Panc1 (cell line): ENCODE measurements around the gene VSTM2L.

ENCODE experiments used
- CTCF ChIP-seq: fragments of 450-650 bp; IDR thresholded peaks from 2 replicates; pipeline ENCODE4 v1.5.1; 2017; ENCODE audit warnings: mild to moderate bottlenecking
- POLR2AphosphoS5 ChIP-seq: IDR thresholded peaks from 2 replicates; pipeline ENCODE4 v1.6.1; 2012; ENCODE audit warnings: mild to moderate bottlenecking, low read depth, low read length, moderate library complexity
- REST ChIP-seq, 2 experiments: IDR thresholded peaks; 2 replicates each; pipeline ENCODE4 v1.6.1; 2011 to 2012; ENCODE audit warnings: low read depth in 2 of 2, control low read depth in 1 of 2, low read length in 1 of 2, mild to moderate bottlenecking in 1 of 2, moderate library complexity in 1 of 2; ENCODE audit not compliant: insufficient read depth in 1 of 2
- SIN3A ChIP-seq: IDR thresholded peaks from 2 replicates; pipeline ENCODE4 v1.6.1; 2012; ENCODE audit warnings: low read depth, mild to moderate bottlenecking, low read length, moderate library complexity, borderline replicate concordance; ENCODE audit not compliant: insufficient read depth
- TCF7L2 ChIP-seq: IDR thresholded peaks from 2 replicates; pipeline ENCODE4 v1.6.1; 2011; ENCODE audit warnings: mild to moderate bottlenecking, low read depth, low read length, inconsistent platforms

GRCh38 chr20:37955511-37955910, 52.6 kb downstream of the VSTM2L start:
- TF ChIP-seq CTCF (no peak), POLR2AphosphoS5 (no peak), TCF7L2 (no peak), REST (IDR thresholded peaks at IDR 0.05; ENCODE audit: insufficient read depth in 1 of 2, low read depth in 2 of 2, low read length in 1 of 2) (no peak), SIN3A (no peak)
